SU-DHL-6 (cell line): ENCODE results near the gene TPD52L1.

ENCODE experiments used
- H2AFZ ChIP-seq: fragments of 200-600 bp; sonication (generic); 2 replicates; pipeline ENCODE4 v1.6.1; 2014; ENCODE audit warnings: low read depth, mild to moderate bottlenecking, moderate library complexity, mixed read lengths, antibody characterized with exemption, low read length; ENCODE audit not compliant: severe bottlenecking
- H3F3A ChIP-seq: fragments of 200-600 bp; shearing (Covaris generic); 2 replicates; pipeline ENCODE4 v1.6.0; 2016; ENCODE audit warnings: antibody characterized with exemption, mild to moderate bottlenecking; ENCODE audit not compliant: insufficient read depth
- H3K27ac ChIP-seq: fragments of 200-600 bp; sonication (generic); 2 replicates; pipeline ENCODE4 v1.5.1; 2016; ENCODE audit warnings: low read depth, mild to moderate bottlenecking, low read length, moderate library complexity, mixed read lengths
- H3K27me3 ChIP-seq: fragments of 200-600 bp; sonication (generic), shearing (Covaris generic); 2 replicates; pipeline ENCODE4 v1.6.0; 2014; ENCODE audit warnings: mild to moderate bottlenecking, low read length
- H3K36me3 ChIP-seq: fragments of 200-600 bp; sonication (generic); 2 replicates; pipeline ENCODE4 v1.6.1; 2014; ENCODE audit warnings: mild to moderate bottlenecking, low read length, mixed read lengths
- H3K4me2 ChIP-seq: fragments of 300-600, 200-600 bp; shearing (Covaris generic), sonication (generic); 2 replicates; pipeline ENCODE4 v1.6.0; 2014; ENCODE audit warnings: low read length, low read depth, mild to moderate bottlenecking; ENCODE audit not compliant: poor library complexity, severe bottlenecking
- H3K4me3 ChIP-seq: fragments of 200-600 bp; sonication (generic); 2 replicates; pipeline ENCODE4 v1.5.1; 2014; ENCODE audit warnings: antibody characterized with exemption, low read length, mild to moderate bottlenecking, mixed read lengths; ENCODE audit not compliant: insufficient read depth, poor library complexity, severe bottlenecking
- H3K79me2 ChIP-seq: fragments of 200-600 bp; sonication (generic); 2 replicates; pipeline ENCODE4 v1.6.1; 2014; ENCODE audit warnings: mild to moderate bottlenecking, low read length, moderate library complexity; ENCODE audit not compliant: insufficient read depth
- H3K9ac ChIP-seq: fragments of 200-600 bp; sonication (generic); 2 replicates; pipeline ENCODE4 v1.7.0; 2014; ENCODE audit warnings: mild to moderate bottlenecking, low read length
- H3K9me2 ChIP-seq: fragments of 200-600 bp; sonication (generic); replicated peaks from 2 replicates; pipeline ENCODE4 v1.6.1; 2014; ENCODE audit warnings: low read length; ENCODE audit not compliant: insufficient read depth
- H3K9me3 ChIP-seq: fragments of 200-600 bp; sonication (generic); 2 replicates; pipeline ENCODE4 v1.6.1; 2014; ENCODE audit warnings: low read length, mixed read lengths; ENCODE audit not compliant: insufficient read depth
- H4K20me1 ChIP-seq: fragments of 200-600 bp; sonication (generic); 2 replicates; pipeline ENCODE4 v1.6.1; 2014; ENCODE audit warnings: low read depth, mild to moderate bottlenecking, antibody characterized with exemption, low read length, moderate library complexity, mixed read lengths
- EZH2phosphoT487 ChIP-seq: fragments of 200-600 bp; sonication (generic), shearing (Covaris generic); conservative IDR thresholded peaks from 2 replicates; pipeline ENCODE4 v1.6.1; 2018; ENCODE audit warnings: mild to moderate bottlenecking, antibody characterized with exemption, low read length, moderate library complexity, mixed read lengths
- TF ChIP-seq, protein P1 (sequence below): fragments of 200-600 bp; sonication (generic); IDR thresholded peaks from one replicate; pipeline ENCODE4 v1.5.1; 2017; ENCODE audit warnings: antibody characterized with exemption, mild to moderate bottlenecking, low read length, moderate library complexity; ENCODE audit not compliant: insufficient read depth, poor library complexity, severe bottlenecking

The TPD52L1 gene

GRCh38 chr6:125116710-125117109, 36.9 kb upstream of the TPD52L1 start:
- no peak overlapping the region for H2AFZ ChIP-seq
- H3F3A ChIP-seq, result no peaks in the 10 kb centered on the region
- H3K9ac ChIP-seq, result no peak overlapping the region
- H3K4me2 ChIP-seq, result no peak overlapping the region
- no peak overlapping the region for H3K4me3 ChIP-seq
- no peaks in the 10 kb centered on the region for H3K36me3 ChIP-seq
- H4K20me1 ChIP-seq, result no peaks in the 10 kb centered on the region
- no peaks in the 10 kb centered on the region for H3K9me2 ChIP-seq
- TF ChIP-seq EZH2phosphoT487, result no peak
- TF ChIP-seq, protein P1, sequence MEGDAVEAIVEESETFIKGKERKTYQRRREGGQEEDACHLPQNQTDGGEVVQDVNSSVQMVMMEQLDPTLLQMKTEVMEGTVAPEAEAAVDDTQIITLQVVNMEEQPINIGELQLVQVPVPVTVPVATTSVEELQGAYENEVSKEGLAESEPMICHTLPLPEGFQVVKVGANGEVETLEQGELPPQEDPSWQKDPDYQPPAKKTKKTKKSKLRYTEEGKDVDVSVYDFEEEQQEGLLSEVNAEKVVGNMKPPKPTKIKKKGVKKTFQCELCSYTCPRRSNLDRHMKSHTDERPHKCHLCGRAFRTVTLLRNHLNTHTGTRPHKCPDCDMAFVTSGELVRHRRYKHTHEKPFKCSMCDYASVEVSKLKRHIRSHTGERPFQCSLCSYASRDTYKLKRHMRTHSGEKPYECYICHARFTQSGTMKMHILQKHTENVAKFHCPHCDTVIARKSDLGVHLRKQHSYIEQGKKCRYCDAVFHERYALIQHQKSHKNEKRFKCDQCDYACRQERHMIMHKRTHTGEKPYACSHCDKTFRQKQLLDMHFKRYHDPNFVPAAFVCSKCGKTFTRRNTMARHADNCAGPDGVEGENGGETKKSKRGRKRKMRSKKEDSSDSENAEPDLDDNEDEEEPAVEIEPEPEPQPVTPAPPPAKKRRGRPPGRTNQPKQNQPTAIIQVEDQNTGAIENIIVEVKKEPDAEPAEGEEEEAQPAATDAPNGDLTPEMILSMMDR, result no peak
- no peaks in the 10 kb centered on the region for H3K9me3 ChIP-seq
- no peaks in the 10 kb centered on the region for H3K27me3 ChIP-seq
- no peak overlapping the region for H3K27ac ChIP-seq
- H3K79me2 ChIP-seq, result no peaks in the 10 kb centered on the region

- no peaks in the 10 kb centered on the region for H3K36me3 ChIP-seq
- no peak overlapping the region for H3K9ac ChIP-seq
- no peak overlapping the region for H3K4me2 ChIP-seq
- H3K79me2 ChIP-seq, result no peaks in the 10 kb centered on the region
- no peaks in the 10 kb centered on the region for H3F3A ChIP-seq
- H2AFZ ChIP-seq, result no peak overlapping the region
- H3K4me3 ChIP-seq, result no peak overlapping the region
- no peak overlapping the region for H3K27ac ChIP-seq
- H3K9me2 ChIP-seq, result no peaks in the 10 kb centered on the region
- no peaks in the 10 kb centered on the region for H3K9me3 ChIP-seq
- no peaks in the 10 kb centered on the region for H4K20me1 ChIP-seq
- no peak for TF ChIP-seq EZH2phosphoT487
- TF ChIP-seq, protein P1, result no peak
- no peaks in the 10 kb centered on the region for H3K27me3 ChIP-seq
These were observed 35.8 kb upstream of the TPD52L1 start for GRCh38 chr6:125117818-125118217.

- no peaks in the 10 kb centered on the region for H3F3A ChIP-seq
- H3K27ac ChIP-seq, result no peak overlapping the region
- no peak overlapping the region for H3K4me3 ChIP-seq
- H3K36me3 ChIP-seq, result no peaks in the 10 kb centered on the region
- no peaks in the 10 kb centered on the region for H3K9me2 ChIP-seq
- H3K9ac ChIP-seq, result no peak overlapping the region
- H3K4me2 ChIP-seq, result no peak overlapping the region
- TF ChIP-seq, protein P1, result no peak
- no peak for TF ChIP-seq EZH2phosphoT487
- no peaks in the 10 kb centered on the region for H4K20me1 ChIP-seq
- no peaks in the 10 kb centered on the region for H3K79me2 ChIP-seq
- no peaks in the 10 kb centered on the region for H3K27me3 ChIP-seq
- no peaks in the 10 kb centered on the region for H3K9me3 ChIP-seq
- no peak overlapping the region for H2AFZ ChIP-seq
These were observed 33.5 kb upstream of the TPD52L1 start for GRCh38 chr6:125120054-125120590.
